Heart left ventricle (tissue), 13 donors: ENCODE data around the gene IQCH.

Source experiments
- CTCF ChIP-seq, 12 donors: fragments of 200-600 bp; sonication (generic) in 4 of 12; IDR thresholded peaks; one replicate each; pipeline versions ENCODE4 v1.5.0 to v1.8.0; 2018 to 2022; ENCODE audit warnings: antibody characterized with exemption in 12 of 12, mild to moderate bottlenecking in 5 of 12
- POLR2A ChIP-seq, 2 donors: fragments of 450-650 bp; IDR thresholded peaks; one replicate each; pipeline ENCODE4 v1.6.1; 2017; ENCODE audit warnings: antibody characterized with exemption in 2 of 2, mild to moderate bottlenecking in 2 of 2, moderate library complexity in 2 of 2
- donor health status: ischemic (EF 13 %, LVEDD 7.1; RV severe dilation, severe dysfunction).
- donor health status: DM: no; HTN: yes; CAD: no.
- donor health status: DM: no; HTN: no; CAD: no.
- donor health status: ischemic (EF 25% LVEDD 6.9; RV normal size, moderate dysfunction).
- donor health status: ischemic (EF 25% LVEDD 5.7; RV mildly dilated, moderate dysfunction).
- donor health status: ischemic (EF 35%, LVEDD 5.7; RV mildly dilated, moderate dysfunction).
- donor health status: nonischemic (EF 11% LVEDD 7.7; RV severe dilation, severe dysfunction).
- donor health status: DM: yes; HTN: yes; CAD: no.
- donor health status: PGD.
- donor health status: ischemic (EF 29% LVEDD 5.4; RV normal size, mild dysfunction).
- donor health status: nonischemic (EF 23%, LVEDD 6.1; RV moderate dilation, normal function).

GRCh38 chr15:67341539-67341938, 87.0 kb downstream of the IQCH start:
- TF ChIP-seq CTCF (IDR thresholded peaks at IDR 0.05): no peak
- no peak for TF ChIP-seq POLR2A (IDR thresholded peaks at IDR 0.05)
